ENCODE results near the gene PITX3.

- TF ChIP-seq EZH2 (IDR thresholded peaks at IDR 0.05; ENCODE audit: borderline replicate concordance, control insufficient read depth, low read depth, low read length): no peak
- no peak for TF ChIP-seq POLR2A (IDR thresholded peaks at IDR 0.05; ENCODE audit: low read depth, low read length)
- TF ChIP-seq CTCF (IDR thresholded peaks at IDR 0.05 in 2 of 3, conservative IDR thresholded peaks at IDR 0.05 in 1 of 3; ENCODE audit: control insufficient read depth in 2 of 3, extremely low read depth in 1 of 3, insufficient read depth in 1 of 3, low read depth in 3 of 3, low read length in 3 of 3): no peak
- no peak for TF ChIP-seq POLR2AphosphoS5 (IDR thresholded peaks at IDR 0.05; ENCODE audit: low read length)
Measured at GRCh38 chr10:102283890-102284289, 42.6 kb upstream of the PITX3 start.

All from GM12878 (cell line).